OCI-LY7 (cell line): ENCODE measurements around the gene CD22. TPM values are rescaled to one million over a fixed set of nuclear protein-coding genes. Genes with fewer than 3 reads are reported as not detected.
A peak's percentile ranks its signal among the peaks of the same experiment; 100 is the strongest.

Experiments used
- BruUV-seq: library from RNA; stranded (reverse); fragments of 400-500 nt; replicated peaks from 2 replicates; lab custom pipeline; 2021; lab: Mats Ljungman, UMichigan
- CTCF ChIA-PET: fragments of 300-600 bp; sonication (Branson Sonifier 250); formaldehyde crosslinking; loops from one replicate; lab custom pipeline; 2022; ENCODE audit warnings: antibody characterized with exemption; ENCODE audit not compliant: unreplicated experiment; lab: Charles Lee
- POLR2A ChIA-PET: fragments of 300-600 bp; sonication (Branson Sonifier 250); formaldehyde crosslinking; loops from one replicate; lab custom pipeline; 2022; ENCODE audit warnings: antibody characterized with exemption; lab: Charles Lee
- DNase-seq: peaks from one replicate; pipeline ENCODE4 v3.0.0-alpha.2; 2015; ENCODE audit warnings: low spot score
- H2AFZ ChIP-seq: fragments of 200-600 bp; sonication (generic), shearing (Covaris generic); 2 replicates; pipeline ENCODE4 v1.6.1; 2014; ENCODE audit warnings: mild to moderate bottlenecking, antibody characterized with exemption, low read length, moderate library complexity
- H3K27ac ChIP-seq: fragments of 200-600 bp; sonication (generic); 2 replicates; pipeline ENCODE4 v1.5.1; 2014; ENCODE audit warnings: mixed run types, low read depth, mild to moderate bottlenecking, moderate library complexity, low read length, inconsistent platforms; ENCODE audit not compliant: poor library complexity, severe bottlenecking
- H3K36me3 ChIP-seq: fragments of 200-600 bp; sonication (generic); 2 replicates; pipeline ENCODE4 v1.6.1; 2014; ENCODE audit warnings: mild to moderate bottlenecking, antibody characterized with exemption, low read length, moderate library complexity, mixed read lengths; ENCODE audit not compliant: insufficient read depth
- H3K4me1 ChIP-seq: fragments of 200-600 bp; sonication (generic); 2 replicates; pipeline ENCODE4 v1.5.1; 2014; ENCODE audit warnings: mild to moderate bottlenecking, low read length; ENCODE audit not compliant: insufficient read depth, poor library complexity, severe bottlenecking
- H3K4me2 ChIP-seq: fragments of 200-600 bp; sonication (generic); 2 replicates; pipeline ENCODE4 v1.6.1; 2014; ENCODE audit warnings: mild to moderate bottlenecking, low read length
- H3K4me3 ChIP-seq: fragments of 200-600 bp; sonication (generic); 2 replicates; pipeline ENCODE4 v1.5.1; 2014; ENCODE audit warnings: mild to moderate bottlenecking, low read depth, low read length; ENCODE audit not compliant: poor library complexity, severe bottlenecking
- H3K79me2 ChIP-seq: fragments of 200-600 bp; sonication (generic); 2 replicates; pipeline ENCODE4 v1.6.1; 2016; ENCODE audit warnings: low read depth, mild to moderate bottlenecking, low read length, moderate library complexity, mixed read lengths; ENCODE audit not compliant: insufficient read depth
- H3K9me2 ChIP-seq: fragments of 200-600 bp; sonication (generic); 2 replicates; pipeline ENCODE4 v1.6.1; 2016; ENCODE audit warnings: mild to moderate bottlenecking, low read length, mixed read lengths; ENCODE audit not compliant: insufficient read depth
- H3K9me3 ChIP-seq: fragments of 200-600 bp; sonication (generic); 2 replicates; pipeline ENCODE4 v1.6.1; 2014; ENCODE audit warnings: mild to moderate bottlenecking, mixed run types, low read length, mixed read lengths
- H4K20me1 ChIP-seq: fragments of 200-600 bp; sonication (generic); 2 replicates; pipeline ENCODE4 v1.6.1; 2014; ENCODE audit warnings: mild to moderate bottlenecking, antibody characterized with exemption, low read length, moderate library complexity, mixed read lengths; ENCODE audit not compliant: insufficient read depth
- EZH2phosphoT487 ChIP-seq: fragments of 200-600 bp; sonication (generic); IDR thresholded peaks from 2 replicates; pipeline ENCODE4 v1.6.1; 2018; ENCODE audit warnings: low read depth, borderline replicate concordance, mild to moderate bottlenecking, mixed run types, antibody characterized with exemption, low read length, moderate library complexity, mixed read lengths
- intact Hi-C: fragments of 100-400 bp; cut with micrococcal nuclease; formaldehyde crosslinking; loops from one replicate; pipeline ENCODE4 v1.10.0; 2022; ENCODE audit not compliant: unreplicated experiment
- total RNA-seq, 2 experiments: library from RNA; depleted of rRNA in 1 of 2; stranded (reverse); fragments of >200 nt in 1 of 2; shearing (Covaris generic) in 1 of 2; gene quantifications; 2 replicates each; pipeline ENCODE4 v1.2.3, GENCODE V29; 2014 to 2022
- TF ChIP-seq, protein P1 (sequence below): fragments of 200-600 bp; sonication (generic); conservative IDR thresholded peaks from 2 replicates; pipeline ENCODE4 v1.5.1; 2014; ENCODE audit warnings: mild to moderate bottlenecking, antibody characterized with exemption, low read length, moderate library complexity, mixed read lengths

The CD22 gene
- total RNA-seq, 2 experiments from 2014 or later = 413 to 972 TPM

DNA sequence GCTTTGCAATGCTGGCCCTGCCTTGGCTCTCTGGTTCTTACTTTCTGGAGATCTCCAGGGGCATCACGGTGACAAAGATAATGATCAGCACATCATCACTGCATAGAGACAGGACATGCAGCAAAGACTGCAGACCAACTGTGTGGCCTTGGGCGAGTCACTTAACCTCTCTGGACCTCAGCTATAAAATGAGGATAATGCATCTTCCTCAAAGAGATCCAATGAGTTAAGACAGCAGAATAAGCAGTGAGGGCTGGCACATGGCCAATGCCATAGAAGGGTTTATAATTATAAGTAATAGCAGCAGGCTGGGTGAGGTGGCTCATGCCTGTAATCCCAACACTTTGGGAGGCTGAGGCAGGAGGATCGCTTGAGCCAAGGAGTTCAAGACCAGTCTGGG, 34.7 kb upstream of the CD22 start:
- H4K20me1 ChIP-seq = no peaks in the 10 kb centered on the region
- peaks cover 79% of the 10 kb centered on the region for H3K4me1 ChIP-seq
- ChIA-PET POLR2A (interaction anchor here (0.5 to 2.7 kb wide), 5 partner anchors 29 to 54 kb away, joined by 3 to 14 read pairs (median 4); no protein-coding TSS in a partner anchor), CTCF (interaction anchor here (1.0 kb wide), 1 partner anchor 153 kb away, joined by 3 read pairs; no protein-coding TSS in a partner anchor)
- no peak overlapping the region for H2AFZ ChIP-seq
- no peak for TF ChIP-seq EZH2phosphoT487
- TF ChIP-seq, protein P1, sequence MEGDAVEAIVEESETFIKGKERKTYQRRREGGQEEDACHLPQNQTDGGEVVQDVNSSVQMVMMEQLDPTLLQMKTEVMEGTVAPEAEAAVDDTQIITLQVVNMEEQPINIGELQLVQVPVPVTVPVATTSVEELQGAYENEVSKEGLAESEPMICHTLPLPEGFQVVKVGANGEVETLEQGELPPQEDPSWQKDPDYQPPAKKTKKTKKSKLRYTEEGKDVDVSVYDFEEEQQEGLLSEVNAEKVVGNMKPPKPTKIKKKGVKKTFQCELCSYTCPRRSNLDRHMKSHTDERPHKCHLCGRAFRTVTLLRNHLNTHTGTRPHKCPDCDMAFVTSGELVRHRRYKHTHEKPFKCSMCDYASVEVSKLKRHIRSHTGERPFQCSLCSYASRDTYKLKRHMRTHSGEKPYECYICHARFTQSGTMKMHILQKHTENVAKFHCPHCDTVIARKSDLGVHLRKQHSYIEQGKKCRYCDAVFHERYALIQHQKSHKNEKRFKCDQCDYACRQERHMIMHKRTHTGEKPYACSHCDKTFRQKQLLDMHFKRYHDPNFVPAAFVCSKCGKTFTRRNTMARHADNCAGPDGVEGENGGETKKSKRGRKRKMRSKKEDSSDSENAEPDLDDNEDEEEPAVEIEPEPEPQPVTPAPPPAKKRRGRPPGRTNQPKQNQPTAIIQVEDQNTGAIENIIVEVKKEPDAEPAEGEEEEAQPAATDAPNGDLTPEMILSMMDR = no peak
- H3K9me2 ChIP-seq = no peaks in the 10 kb centered on the region
- peak overlapping the region; percentile 20 for H3K4me3 ChIP-seq
- H3K9me3 ChIP-seq = no peaks in the 10 kb centered on the region
- 0 out of 2 replicates have a peak, but pooled peaks cover 3% of the 10 kb centered on the region for H3K36me3 ChIP-seq
- H3K4me2 ChIP-seq = peak overlapping the region; percentile 80
- BruUV-seq = no TSS peak
- intact Hi-C loops = no loop called here
- H3K27ac ChIP-seq = peak overlapping the region; percentile 88
- no peaks in the 10 kb centered on the region for H3K79me2 ChIP-seq
- no peak for DNase-seq

DNA sequence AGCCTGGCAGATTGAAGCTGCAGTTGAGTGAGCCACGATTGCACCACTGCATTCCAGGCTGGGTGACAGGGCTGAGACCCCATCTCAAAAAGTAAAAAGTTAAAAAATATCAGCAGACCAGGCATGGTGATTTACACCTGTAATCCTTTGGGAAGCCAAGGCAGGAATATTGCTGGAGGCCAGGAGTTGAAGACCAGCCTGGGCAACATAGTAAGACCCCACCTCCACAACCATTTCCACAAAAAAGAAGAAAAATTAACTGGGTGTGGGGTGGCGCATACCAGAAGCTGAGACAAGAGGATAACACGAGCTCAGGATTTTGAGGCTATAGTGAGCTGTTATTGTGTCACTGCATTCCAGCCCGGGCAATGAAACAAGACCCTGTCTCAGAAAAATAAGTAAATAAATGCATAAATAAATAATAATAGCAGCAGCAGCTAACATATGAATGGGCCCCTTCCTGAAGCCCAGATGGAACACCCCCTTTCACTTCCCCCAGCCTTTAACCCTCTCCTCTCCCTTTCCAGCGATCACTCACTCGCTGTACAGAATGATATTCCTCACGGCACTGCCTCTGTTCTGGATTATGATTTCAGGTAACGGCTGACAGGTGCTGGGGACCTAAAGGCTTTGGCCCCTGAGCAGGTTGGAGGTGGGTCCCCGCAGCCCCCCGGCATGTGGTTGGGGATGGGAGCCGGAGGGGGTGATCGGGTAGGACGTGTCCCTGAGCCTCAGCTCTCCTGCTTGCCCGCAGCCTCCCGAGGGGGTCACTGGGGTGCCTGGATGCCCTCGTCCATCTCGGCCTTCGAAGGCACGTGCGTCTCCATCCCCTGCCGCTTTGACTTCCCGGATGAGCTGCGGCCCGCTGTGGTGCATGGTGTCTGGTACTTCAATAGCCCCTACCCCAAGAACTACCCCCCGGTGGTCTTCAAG, 33.9 kb upstream of the CD22 start:
- intact Hi-C loops = loop anchor here (1.0 to 5.0 kb wide), 2 partner anchors 32 to 83 kb away; no protein-coding TSS in a partner anchor
- peak overlapping the region; percentile 22 for H2AFZ ChIP-seq
- H3K36me3 ChIP-seq = 0 out of 2 replicates have a peak, but pooled peaks cover 3% of the 10 kb centered on the region
- peak overlapping the region; percentile 88 for H3K27ac ChIP-seq
- TF ChIP-seq, protein P1 = no peak
- TF ChIP-seq EZH2phosphoT487 = no peak
- ChIA-PET POLR2A (interaction anchor here (0.5 to 2.7 kb wide), 8 partner anchors 9 to 54 kb away, joined by 3 to 14 read pairs (median 4); no protein-coding TSS in a partner anchor), CTCF (interaction anchor here (0.6 to 1.0 kb wide), 2 partner anchors 10 to 154 kb away, joined by 3 read pairs; no protein-coding TSS in a partner anchor)
- BruUV-seq = TSS peak; percentile 79
- H3K4me3 ChIP-seq = peak overlapping the region; percentile 63
- H4K20me1 ChIP-seq = no peaks in the 10 kb centered on the region
- peak overlapping the region; percentile 80 for H3K4me2 ChIP-seq
- H3K9me3 ChIP-seq = no peaks in the 10 kb centered on the region
- peaks cover 85% of the 10 kb centered on the region for H3K4me1 ChIP-seq
- H3K79me2 ChIP-seq = no peaks in the 10 kb centered on the region
- no peaks in the 10 kb centered on the region for H3K9me2 ChIP-seq
- DNase-seq = peak; percentile 47
